Measurements from ENCODE around the gene DESI2.

DNA sequence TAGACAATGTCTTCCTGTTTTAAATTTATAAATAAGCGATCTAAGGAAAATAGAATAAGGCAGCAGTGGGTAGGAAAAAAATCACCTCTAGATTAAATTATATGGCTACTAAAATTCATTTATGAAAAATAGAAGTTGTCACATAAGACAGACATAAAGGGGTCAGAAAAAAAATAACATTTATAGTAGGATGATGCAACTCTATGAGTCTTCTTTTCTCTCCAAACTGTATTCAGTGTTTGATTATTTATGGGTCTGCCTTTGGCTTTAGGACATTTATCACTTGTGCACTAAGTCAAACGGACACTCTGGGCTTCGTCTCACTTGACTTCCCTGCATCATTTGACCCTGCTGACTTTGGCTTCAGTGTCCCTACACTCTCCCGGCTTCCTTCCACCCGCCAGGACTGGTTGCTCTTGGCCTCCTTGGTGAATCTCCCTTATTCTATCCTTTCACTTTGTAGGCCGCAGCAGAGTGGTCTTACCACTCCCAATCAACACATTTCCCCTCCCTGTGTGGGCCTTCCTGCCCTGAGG lies 47.0 kb upstream of the DESI2 start:
- TF ChIP-seq, protein P1, sequence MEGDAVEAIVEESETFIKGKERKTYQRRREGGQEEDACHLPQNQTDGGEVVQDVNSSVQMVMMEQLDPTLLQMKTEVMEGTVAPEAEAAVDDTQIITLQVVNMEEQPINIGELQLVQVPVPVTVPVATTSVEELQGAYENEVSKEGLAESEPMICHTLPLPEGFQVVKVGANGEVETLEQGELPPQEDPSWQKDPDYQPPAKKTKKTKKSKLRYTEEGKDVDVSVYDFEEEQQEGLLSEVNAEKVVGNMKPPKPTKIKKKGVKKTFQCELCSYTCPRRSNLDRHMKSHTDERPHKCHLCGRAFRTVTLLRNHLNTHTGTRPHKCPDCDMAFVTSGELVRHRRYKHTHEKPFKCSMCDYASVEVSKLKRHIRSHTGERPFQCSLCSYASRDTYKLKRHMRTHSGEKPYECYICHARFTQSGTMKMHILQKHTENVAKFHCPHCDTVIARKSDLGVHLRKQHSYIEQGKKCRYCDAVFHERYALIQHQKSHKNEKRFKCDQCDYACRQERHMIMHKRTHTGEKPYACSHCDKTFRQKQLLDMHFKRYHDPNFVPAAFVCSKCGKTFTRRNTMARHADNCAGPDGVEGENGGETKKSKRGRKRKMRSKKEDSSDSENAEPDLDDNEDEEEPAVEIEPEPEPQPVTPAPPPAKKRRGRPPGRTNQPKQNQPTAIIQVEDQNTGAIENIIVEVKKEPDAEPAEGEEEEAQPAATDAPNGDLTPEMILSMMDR (IDR thresholded peaks at IDR 0.05 in 4 of 5, conservative IDR thresholded peaks at IDR 0.05 in 1 of 5) = no peak
- no peak for TF ChIP-seq POLR2A (IDR thresholded peaks at IDR 0.05)
